Hematopoietic multipotent progenitor cell treated with erythropoietin and hydrocortisone succinate and interleukin-3 and kit ligand, for 15 days (in vitro differentiated cells): ENCODE results near the gene ADGRF1.
"Not testable (repeated sequence)": the region's sequence is repeated elsewhere in the genome, so short reads cannot be mapped to it uniquely, and the experiment has no call there.

Source experiments
- DNase-seq: peaks from one replicate; pipeline ENCODE4 v3.0.0-alpha.2; 2015; ENCODE audit warnings: low spot score

ADGRF1 gene

DNA sequence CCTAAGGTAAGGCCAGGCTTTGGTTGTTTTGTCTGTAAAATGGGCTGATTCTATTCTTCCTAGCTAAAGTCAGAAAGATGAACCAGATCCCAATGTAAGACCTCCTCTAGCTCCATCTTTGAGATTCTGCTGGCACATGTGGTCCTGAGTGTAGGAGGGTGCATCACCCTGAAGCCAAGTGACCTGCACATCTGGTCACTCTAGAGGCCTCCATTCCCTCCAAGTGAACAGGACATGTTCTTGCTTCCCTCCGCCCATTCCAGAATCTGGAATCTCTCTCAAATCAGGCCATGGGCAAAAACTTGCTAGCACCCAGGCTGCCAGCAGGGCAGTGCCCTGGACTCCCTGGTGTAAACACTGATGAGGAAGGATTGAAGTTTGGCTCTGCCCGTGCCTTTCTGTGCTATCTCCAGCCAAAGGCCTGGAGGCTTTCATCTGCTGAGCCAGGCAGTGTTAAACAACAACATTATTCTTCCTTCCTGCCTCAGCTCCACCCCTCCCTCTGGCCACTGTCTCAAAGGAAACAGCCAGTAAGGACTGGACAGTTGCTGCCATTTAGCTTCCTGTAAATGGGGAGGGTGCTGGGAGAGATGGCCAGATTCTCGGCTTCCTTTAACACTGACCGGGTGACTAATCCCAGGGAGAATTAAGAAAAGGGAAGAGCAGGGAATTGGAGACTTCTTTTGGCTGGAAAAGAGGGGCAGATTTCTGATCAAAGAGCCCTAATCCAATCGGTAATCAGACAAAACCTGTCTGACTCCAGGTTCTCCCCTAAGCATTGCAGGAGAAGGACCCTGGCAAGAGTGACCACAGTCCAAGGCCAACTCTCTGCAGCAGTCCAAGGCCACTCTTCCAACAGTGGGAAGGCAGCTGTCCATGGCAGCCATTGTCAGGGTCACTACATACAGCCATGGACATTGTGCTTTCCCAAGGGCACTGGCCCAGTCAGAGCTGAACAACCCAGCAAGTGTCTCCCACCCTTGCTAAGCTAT is 19.5 kb upstream of the ADGRF1 start:
- DNase-seq, result no peak

GRCh38 chr6:47059216-47059885 is 17.2 kb upstream of the ADGRF1 start:
- DNase-seq, result no peak

DNA sequence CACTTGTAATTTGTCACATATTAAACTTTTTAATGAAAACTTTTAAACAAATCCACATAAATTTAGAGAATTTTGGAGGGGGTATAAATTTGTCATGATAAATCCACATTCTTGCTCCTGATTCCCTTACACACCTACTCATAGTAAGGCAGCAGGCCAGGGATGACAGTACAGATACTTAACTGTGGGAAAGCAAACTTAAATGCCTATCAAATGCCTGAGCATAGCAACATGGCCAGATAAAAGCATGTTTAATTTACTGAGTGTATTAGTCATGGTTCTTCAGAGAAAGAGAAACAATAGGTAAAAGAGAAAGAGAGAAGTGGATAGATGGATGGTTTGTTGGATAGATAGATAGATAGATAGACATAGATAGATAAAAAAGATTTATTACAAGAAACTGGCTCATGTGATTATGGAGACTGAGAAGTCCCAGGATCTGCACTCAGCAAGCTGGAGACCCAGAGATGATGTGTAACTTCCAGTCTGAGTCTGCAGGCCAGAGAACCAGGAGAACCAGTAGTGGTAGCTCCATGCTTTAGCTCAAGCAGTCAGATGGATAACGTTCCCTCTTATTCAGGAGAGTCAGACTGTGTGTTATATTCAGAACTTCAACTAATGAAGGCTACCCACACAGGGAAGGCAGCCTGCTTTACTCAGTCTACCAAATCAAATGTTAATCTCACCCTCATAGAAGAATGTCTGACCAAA is 15.9 kb upstream of the ADGRF1 start:
- DNase-seq, result no peak

GRCh38 chr6:47056832-47057231 is 14.7 kb upstream of the ADGRF1 start:
- DNase-seq, result no peak

GRCh38 chr6:47054302-47054701 is 12.2 kb upstream of the ADGRF1 start:
- not testable (repeated sequence) for DNase-seq

DNA sequence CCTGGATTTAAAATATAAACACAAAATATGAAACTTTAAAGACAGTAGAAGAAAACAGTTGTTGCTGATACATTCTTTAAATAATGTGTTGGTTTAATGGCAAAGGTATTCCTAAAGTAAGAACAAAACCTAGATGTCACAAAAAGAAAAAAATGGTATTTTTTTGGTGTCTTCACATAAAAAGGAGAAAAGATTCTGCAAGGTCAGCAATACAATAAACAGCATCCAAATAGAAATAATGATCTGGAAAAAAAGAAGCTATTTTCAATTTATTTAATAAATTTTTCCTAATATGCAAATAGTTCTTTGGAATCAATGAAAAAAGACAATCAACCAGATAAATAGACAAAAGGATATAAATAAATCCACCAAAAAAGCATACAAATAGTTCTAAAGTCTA is 6.5 kb upstream of the ADGRF1 start:
- no peak for DNase-seq

DNA sequence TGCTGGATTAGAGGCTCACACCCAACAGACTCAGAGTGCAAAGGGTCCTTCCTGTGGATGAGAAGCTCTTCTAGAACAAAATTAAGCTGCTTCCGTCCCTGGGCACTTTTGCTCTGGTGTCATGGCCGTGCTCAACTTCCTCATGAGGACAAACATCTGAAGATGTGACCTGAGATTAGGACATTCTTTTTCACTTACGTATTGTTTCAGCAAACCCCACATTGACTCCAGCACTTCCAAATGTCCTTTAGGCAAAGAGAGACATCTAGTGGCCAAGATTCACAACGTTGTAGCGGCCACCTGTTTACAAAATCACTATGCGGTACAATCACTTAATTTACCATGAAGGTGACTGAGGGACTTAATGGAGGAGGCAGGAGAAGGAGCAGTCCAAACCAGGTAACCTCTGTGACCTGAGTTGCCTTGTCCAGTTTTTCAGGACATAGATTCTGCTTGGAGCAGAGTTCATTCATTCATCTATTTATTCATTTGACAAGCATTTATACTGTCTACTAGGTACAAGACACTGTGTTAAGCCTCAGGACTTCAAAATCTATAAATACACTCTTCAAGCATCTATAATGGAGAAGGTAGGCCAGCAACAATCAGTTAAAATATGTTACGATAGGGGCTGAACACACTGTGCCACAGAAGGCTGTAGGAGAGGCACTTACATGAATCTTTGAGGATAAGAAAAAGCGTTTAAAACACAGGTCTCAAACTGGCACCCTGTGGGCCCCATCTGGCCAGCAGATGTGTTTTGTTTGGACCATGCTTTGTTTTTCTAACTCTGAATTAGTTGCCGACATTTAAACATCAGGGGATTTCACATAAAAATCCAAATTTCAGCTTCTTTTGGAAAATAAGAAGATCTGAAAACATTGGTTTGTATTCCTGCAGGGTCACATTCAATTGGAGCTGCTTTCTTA is 5.6 kb upstream of the ADGRF1 start:
- DNase-seq, result peak; percentile 18

DNA sequence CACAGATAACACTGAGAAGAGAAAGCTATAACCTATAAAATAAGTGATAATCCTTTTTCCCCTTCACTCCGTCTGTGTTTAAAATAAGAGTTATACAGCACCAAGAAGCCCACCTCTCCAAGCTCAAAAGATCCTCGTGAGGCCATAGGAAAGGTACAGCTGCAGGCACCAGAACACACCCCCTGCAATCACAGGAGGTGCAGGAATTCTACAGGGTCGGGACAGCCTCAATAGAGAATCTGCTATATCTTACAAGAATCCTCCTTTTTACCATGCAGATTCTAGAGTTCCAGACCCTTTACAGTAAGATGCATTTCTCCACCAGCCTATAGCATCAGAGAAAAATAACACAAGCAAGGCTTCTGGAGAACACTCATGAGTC is 5.0 kb upstream of the ADGRF1 start:
- DNase-seq, result no peak

- no peak for DNase-seq
Measured at GRCh38 chr6:47044397-47044796, 2.3 kb upstream of the ADGRF1 start.

- no peak for DNase-seq
Measured at GRCh38 chr6:47043286-47043685, 1.2 kb upstream of the ADGRF1 start.

- no peak for DNase-seq
Measured at GRCh38 chr6:47041741-47042140, 391 bp downstream of the ADGRF1 start.

GRCh38 chr6:47034926-47035325 is 7.2 kb downstream of the ADGRF1 start:
- no peak for DNase-seq

- DNase-seq, result no peak
Measured at GRCh38 chr6:47034421-47034820, 7.7 kb downstream of the ADGRF1 start.

GRCh38 chr6:47032974-47033765 is 9.0 kb downstream of the ADGRF1 start:
- no peak for DNase-seq

GRCh38 chr6:47031656-47032055 is 10.5 kb downstream of the ADGRF1 start:
- DNase-seq, result no peak

GRCh38 chr6:47029865-47030561 is 12.1 kb downstream of the ADGRF1 start:
- DNase-seq, result no peak

GRCh38 chr6:47028835-47029360 is 13.2 kb downstream of the ADGRF1 start:
- no peak for DNase-seq

- no peak for DNase-seq
Measured at GRCh38 chr6:47027315-47027714, 14.8 kb downstream of the ADGRF1 start.

DNA sequence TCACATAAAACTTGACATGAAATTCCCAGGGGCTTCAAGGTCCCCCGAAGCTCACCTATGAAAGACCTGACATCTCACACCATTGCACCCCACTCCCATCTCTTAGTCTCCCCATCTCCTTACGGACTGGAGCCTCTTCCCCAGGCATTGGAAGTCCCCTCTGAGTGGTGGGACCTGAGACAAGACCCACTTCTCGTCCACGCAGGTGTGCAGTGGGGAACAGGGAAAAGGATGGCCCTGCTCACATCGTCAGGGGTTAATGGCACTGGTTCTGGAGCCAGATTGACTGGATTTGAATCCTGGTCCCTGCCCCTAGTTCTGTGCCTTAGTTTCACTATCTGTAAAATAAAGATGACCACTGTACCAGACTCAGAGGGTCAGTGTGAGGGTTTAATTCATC is 15.5 kb downstream of the ADGRF1 start:
- DNase-seq, result no peak

- no peak for DNase-seq
Measured at GRCh38 chr6:47023573-47023972, 18.6 kb downstream of the ADGRF1 start.
